Measurements from ENCODE around the gene SH2D3A. TPM values are rescaled to one million over a fixed set of nuclear protein-coding genes. Genes with fewer than 3 reads are reported as not detected.

SH2D3A gene
- total and polyA plus RNA-seq, 2 of the 8 experiments (the other 6 are each of a cell fraction or from before 2014, with no cell fraction given), result 14.5 to 22.1 TPM

DNA sequence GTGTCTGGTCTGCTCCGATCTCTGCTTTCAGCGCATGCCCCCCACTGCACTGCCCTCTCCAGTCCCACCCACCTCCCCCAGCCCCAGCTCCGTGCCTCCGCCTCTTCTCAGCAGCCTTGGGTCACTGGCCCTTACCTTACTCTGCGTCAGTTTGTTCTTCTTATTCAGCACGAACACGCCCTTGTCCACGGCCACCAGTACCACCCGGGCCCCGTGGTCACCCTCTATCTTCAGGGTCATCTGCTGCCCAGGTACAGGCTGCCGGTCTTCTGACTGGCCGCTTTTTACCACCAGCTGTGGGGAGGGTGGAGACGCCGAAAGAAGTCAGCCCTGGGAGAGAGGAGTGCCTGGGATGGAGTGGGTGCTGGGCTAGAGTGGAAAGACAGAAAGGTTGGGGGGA, 57.7 kb downstream of the SH2D3A start:
- no peak overlapping the region for H3K23ac ChIP-seq (ENCODE audit: insufficient read length)
- H3K4me1 ChIP-seq (replicated peaks in 1 of 4; ENCODE audit: control insufficient read depth in 3 of 4, insufficient read depth in 4 of 4, low read length in 3 of 4), result peaks cover 0 to 12% (median 2%) of the 10 kb centered on the region in 4 experiments; a peak in 4 of 7 replicates
- H3K4me3 ChIP-seq (ENCODE audit: extremely low read depth in 1 of 4, insufficient read depth in 2 of 4, low read depth in 3 of 4, low read length in 4 of 4), result peak overlapping the region in 1 of 4 experiments; percentile 58; a peak in 2 of 8 replicates
- WGBS, 2 experiments (ENCODE audit: extremely low coverage in 1 of 2, insufficient coverage in 1 of 2, insufficient read length in 1 of 2, insufficient replicate concordance in 2 of 2, low coverage in 1 of 2, low lambda C conversion rate in 2 of 2, missing lambda C conversion rate in 1 of 2), result 66% methylated on average over 14 of the region's 14 CpGs; no CpG with 5 or more reads in 1 of the 2 experiments
- H2BK5ac ChIP-seq (ENCODE audit: low read depth, low read length), result no peak overlapping the region
- POLR2A ChIA-PET (ENCODE audit: partially characterized antibody), result no interaction called here
- H2BK15ac ChIP-seq (ENCODE audit: low read length), result no peak overlapping the region
- no peak for FAIRE-seq
- H3K18ac ChIP-seq (ENCODE audit: extremely low read depth, low read length), result no peak overlapping the region
- CTCF ChIA-PET (ENCODE audit: partially characterized antibody), result interaction anchor here (1.4 kb wide), 1 partner anchor 39 kb away, joined by 3 read pairs; the partner anchor contains the start of gene TNFSF14
- H3K23me2 ChIP-seq (ENCODE audit: low read depth, low read length), result peaks cover 9% of the 10 kb centered on the region
- H3K79me1 ChIP-seq (ENCODE audit: low read depth, low read length), result no peaks in the 10 kb centered on the region
- no peaks in the 10 kb centered on the region for H4K20me1 ChIP-seq (replicated peaks in 1 of 2; ENCODE audit: control insufficient read depth in 1 of 2, insufficient read depth in 2 of 2, low read length in 2 of 2)
- no peak overlapping the region for H2BK12ac ChIP-seq (ENCODE audit: low read depth, low read length)
- no peak overlapping the region for H2BK20ac ChIP-seq (ENCODE audit: low read length)
- H3K14ac ChIP-seq (ENCODE audit: insufficient read length), result no peak overlapping the region
- peak overlapping the region; percentile 49 to 75; a peak in 3 of 4 replicates for H3K4me2 ChIP-seq (ENCODE audit: insufficient read depth in 1 of 2, low read depth in 2 of 2, low read length in 2 of 2)
- H4K5ac ChIP-seq (ENCODE audit: insufficient read length, low read depth, low read length), result no peak overlapping the region
- no peak overlapping the region for H2AK5ac ChIP-seq (ENCODE audit: low read depth, low read length)
- H4K91ac ChIP-seq (replicated peaks; ENCODE audit: insufficient read length, low read length), result no peak overlapping the region
- H3K56ac ChIP-seq (replicated peaks; ENCODE audit: insufficient read length, low read depth, low read length), result no peak overlapping the region
- H3K4ac ChIP-seq (replicated peaks; ENCODE audit: insufficient read length, low read depth, low read length), result no peak overlapping the region
- no peak overlapping the region for H4K8ac ChIP-seq (ENCODE audit: extremely low read depth, insufficient read depth, low read length)
- no peaks in the 10 kb centered on the region for H3K9me3 ChIP-seq (ENCODE audit: insufficient read depth in 2 of 2, low read depth in 1 of 2, low read length in 1 of 2)
- no peak for DNase-seq (ENCODE audit: low read depth in 1 of 2, low spot score in 2 of 2)
- H2BK120ac ChIP-seq (replicated peaks; ENCODE audit: low read depth, low read length), result no peak overlapping the region
- no peak overlapping the region for H3K27ac ChIP-seq (ENCODE audit: low read depth, low read length)
- H2AFZ ChIP-seq (ENCODE audit: low read length), result no peak overlapping the region
- H3K27me3 ChIP-seq (replicated peaks in 1 of 4; ENCODE audit: control insufficient read depth in 3 of 4, extremely low read depth in 1 of 4, insufficient read depth in 3 of 4, low read length in 3 of 4), result peaks cover 0 to 22% (median 18%) of the 10 kb centered on the region in 4 experiments; a peak in 6 of 7 replicates
- no peaks in the 10 kb centered on the region for H3K79me2 ChIP-seq (ENCODE audit: control insufficient read depth in 1 of 2, insufficient read depth in 2 of 2, low read length in 2 of 2)
- H3K36me3 ChIP-seq (ENCODE audit: control insufficient read depth in 2 of 4, insufficient read depth in 4 of 4, low read length in 3 of 4), result no peaks in the 10 kb centered on the region
- no peak overlapping the region for H3K9ac ChIP-seq (replicated peaks in 1 of 4; ENCODE audit: extremely low read depth in 1 of 4, low read depth in 3 of 4, low read length in 3 of 4)
- no peak for TF ChIP-seq ASH2L (IDR thresholded peaks at IDR 0.05; ENCODE audit: low read length)
- no peak for TF ChIP-seq POLR2A (IDR thresholded peaks at IDR 0.05; ENCODE audit: control extremely low read depth in 1 of 2, low read depth in 2 of 2, low read length in 2 of 2)
- TF ChIP-seq, protein P1, sequence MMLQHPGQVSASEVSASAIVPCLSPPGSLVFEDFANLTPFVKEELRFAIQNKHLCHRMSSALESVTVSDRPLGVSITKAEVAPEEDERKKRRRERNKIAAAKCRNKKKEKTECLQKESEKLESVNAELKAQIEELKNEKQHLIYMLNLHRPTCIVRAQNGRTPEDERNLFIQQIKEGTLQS (IDR thresholded peaks at IDR 0.05; ENCODE audit: insufficient read depth, low read depth, low read length), result no peak
- no peak for TF ChIP-seq SIRT6 (IDR thresholded peaks at IDR 0.05; ENCODE audit: low read length)
- TF ChIP-seq HDAC2 (IDR thresholded peaks at IDR 0.05; ENCODE audit: borderline replicate concordance in 1 of 2, low read depth in 2 of 2, low read length in 2 of 2), result no peak
- TF ChIP-seq, protein P2, sequence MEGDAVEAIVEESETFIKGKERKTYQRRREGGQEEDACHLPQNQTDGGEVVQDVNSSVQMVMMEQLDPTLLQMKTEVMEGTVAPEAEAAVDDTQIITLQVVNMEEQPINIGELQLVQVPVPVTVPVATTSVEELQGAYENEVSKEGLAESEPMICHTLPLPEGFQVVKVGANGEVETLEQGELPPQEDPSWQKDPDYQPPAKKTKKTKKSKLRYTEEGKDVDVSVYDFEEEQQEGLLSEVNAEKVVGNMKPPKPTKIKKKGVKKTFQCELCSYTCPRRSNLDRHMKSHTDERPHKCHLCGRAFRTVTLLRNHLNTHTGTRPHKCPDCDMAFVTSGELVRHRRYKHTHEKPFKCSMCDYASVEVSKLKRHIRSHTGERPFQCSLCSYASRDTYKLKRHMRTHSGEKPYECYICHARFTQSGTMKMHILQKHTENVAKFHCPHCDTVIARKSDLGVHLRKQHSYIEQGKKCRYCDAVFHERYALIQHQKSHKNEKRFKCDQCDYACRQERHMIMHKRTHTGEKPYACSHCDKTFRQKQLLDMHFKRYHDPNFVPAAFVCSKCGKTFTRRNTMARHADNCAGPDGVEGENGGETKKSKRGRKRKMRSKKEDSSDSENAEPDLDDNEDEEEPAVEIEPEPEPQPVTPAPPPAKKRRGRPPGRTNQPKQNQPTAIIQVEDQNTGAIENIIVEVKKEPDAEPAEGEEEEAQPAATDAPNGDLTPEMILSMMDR (IDR thresholded peaks at IDR 0.05; ENCODE audit: control extremely low read depth in 1 of 3, insufficient read depth in 1 of 3, low read depth in 1 of 3, low read length in 3 of 3), result no peak
- no peak for TF ChIP-seq HDAC6 (IDR thresholded peaks at IDR 0.05; ENCODE audit: low read depth, low read length)
- no peak for TF ChIP-seq KDM4A (IDR thresholded peaks at IDR 0.05; ENCODE audit: low read depth, low read length, severe bottlenecking)
- no peak for TF ChIP-seq RBBP5 (IDR thresholded peaks at IDR 0.05; ENCODE audit: borderline replicate concordance, low read depth, low read length)
- TF ChIP-seq ZNF274 (IDR thresholded peaks at IDR 0.05; ENCODE audit: borderline replicate concordance, extremely low read depth, low read length), result no peak
- no peak for TF ChIP-seq GTF2F1 (IDR thresholded peaks at IDR 0.05; ENCODE audit: borderline replicate concordance, low read depth, low read length)

All from H1 (cell line).